A673 (cell line): ENCODE results near the gene PKNOX2.

Experiments
- EZH2 ChIP-seq: fragments of 200-600 bp; sonication (generic); IDR thresholded peaks from 2 replicates; pipeline ENCODE4 v1.6.1; 2017; ENCODE audit warnings: borderline replicate concordance, low read depth, mild to moderate bottlenecking, mixed read lengths, antibody characterized with exemption, low read length; ENCODE audit not compliant: poor library complexity, severe bottlenecking
- TF ChIP-seq, protein P1 (sequence below): fragments of 300-800, 200-600 bp; sonication (generic); conservative IDR thresholded peaks from 2 replicates; pipeline ENCODE4 v1.5.1; 2017; ENCODE audit warnings: low read depth, mild to moderate bottlenecking, antibody characterized with exemption, low read length, moderate library complexity, mixed read lengths

DNA sequence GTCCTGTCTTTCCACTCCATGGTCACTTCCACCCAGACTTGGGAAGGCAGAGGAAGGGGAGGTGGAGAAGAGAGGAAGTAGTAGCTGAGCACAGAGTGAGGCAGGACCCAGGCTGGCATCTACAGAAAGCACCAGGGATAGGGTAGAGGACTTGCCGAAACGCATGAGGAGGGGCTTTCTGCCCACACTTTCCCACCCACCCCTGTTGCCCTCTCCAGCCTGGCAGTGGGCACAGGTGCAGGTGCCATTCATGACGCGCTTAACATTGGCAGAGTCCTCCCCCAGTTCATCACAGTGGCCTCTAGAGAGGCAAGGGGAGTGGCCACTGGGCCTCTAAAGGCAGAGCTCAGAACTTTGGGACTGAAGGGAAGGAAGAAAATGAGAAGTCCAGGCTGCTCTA is 249.6 kb downstream of the PKNOX2 start:
- TF ChIP-seq, protein P1, sequence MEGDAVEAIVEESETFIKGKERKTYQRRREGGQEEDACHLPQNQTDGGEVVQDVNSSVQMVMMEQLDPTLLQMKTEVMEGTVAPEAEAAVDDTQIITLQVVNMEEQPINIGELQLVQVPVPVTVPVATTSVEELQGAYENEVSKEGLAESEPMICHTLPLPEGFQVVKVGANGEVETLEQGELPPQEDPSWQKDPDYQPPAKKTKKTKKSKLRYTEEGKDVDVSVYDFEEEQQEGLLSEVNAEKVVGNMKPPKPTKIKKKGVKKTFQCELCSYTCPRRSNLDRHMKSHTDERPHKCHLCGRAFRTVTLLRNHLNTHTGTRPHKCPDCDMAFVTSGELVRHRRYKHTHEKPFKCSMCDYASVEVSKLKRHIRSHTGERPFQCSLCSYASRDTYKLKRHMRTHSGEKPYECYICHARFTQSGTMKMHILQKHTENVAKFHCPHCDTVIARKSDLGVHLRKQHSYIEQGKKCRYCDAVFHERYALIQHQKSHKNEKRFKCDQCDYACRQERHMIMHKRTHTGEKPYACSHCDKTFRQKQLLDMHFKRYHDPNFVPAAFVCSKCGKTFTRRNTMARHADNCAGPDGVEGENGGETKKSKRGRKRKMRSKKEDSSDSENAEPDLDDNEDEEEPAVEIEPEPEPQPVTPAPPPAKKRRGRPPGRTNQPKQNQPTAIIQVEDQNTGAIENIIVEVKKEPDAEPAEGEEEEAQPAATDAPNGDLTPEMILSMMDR, result no peak
- TF ChIP-seq EZH2, result no peak
